Endothelial cell of umbilical vein (primary cell): ENCODE measurements around the gene RAB6B.

Source experiments
- MAX ChIP-seq: IDR thresholded peaks from 2 replicates; pipeline ENCODE4 v1.6.1; 2011; ENCODE audit not compliant: insufficient read depth, insufficient read length
- POLR2A ChIP-seq: IDR thresholded peaks from 2 replicates; pipeline ENCODE4 v1.6.1; 2012; ENCODE audit warnings: low read depth, mild to moderate bottlenecking, control low read depth, low read length
- TF ChIP-seq, protein P1 (sequence below), 2 donors: IDR thresholded peaks; 1 replicate in 1 of 2; 2 replicates in 1 of 2; pipeline ENCODE4 v1.5.1; 2011; ENCODE audit warnings: low read length in 2 of 2, mild to moderate bottlenecking in 2 of 2, moderate library complexity in 2 of 2, control low read depth in 1 of 2, inconsistent platforms in 1 of 2, low read depth in 1 of 2; ENCODE audit not compliant: insufficient read depth in 1 of 2; ENCODE audit errors: extremely low read depth in 1 of 2

- TF ChIP-seq, protein P1, sequence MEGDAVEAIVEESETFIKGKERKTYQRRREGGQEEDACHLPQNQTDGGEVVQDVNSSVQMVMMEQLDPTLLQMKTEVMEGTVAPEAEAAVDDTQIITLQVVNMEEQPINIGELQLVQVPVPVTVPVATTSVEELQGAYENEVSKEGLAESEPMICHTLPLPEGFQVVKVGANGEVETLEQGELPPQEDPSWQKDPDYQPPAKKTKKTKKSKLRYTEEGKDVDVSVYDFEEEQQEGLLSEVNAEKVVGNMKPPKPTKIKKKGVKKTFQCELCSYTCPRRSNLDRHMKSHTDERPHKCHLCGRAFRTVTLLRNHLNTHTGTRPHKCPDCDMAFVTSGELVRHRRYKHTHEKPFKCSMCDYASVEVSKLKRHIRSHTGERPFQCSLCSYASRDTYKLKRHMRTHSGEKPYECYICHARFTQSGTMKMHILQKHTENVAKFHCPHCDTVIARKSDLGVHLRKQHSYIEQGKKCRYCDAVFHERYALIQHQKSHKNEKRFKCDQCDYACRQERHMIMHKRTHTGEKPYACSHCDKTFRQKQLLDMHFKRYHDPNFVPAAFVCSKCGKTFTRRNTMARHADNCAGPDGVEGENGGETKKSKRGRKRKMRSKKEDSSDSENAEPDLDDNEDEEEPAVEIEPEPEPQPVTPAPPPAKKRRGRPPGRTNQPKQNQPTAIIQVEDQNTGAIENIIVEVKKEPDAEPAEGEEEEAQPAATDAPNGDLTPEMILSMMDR (IDR thresholded peaks at IDR 0.05; ENCODE audit: extremely low read depth in 1 of 2, insufficient read depth in 1 of 2, low read depth in 1 of 2, low read length in 2 of 2): no peak
- TF ChIP-seq POLR2A (no peak), MAX (no peak)
Observed at GRCh38 chr3:133840055-133840737, 55.5 kb downstream of the RAB6B start.
